HFF-Myc (cell line): ENCODE measurements around the gene MCOLN1.

ENCODE experiments used
- DNase-seq: peaks from one replicate; pipeline ENCODE4 v3.0.0-alpha.2; 2011; ENCODE audit warnings: low read depth; ENCODE audit errors: extremely low read depth
- H3K4me3 ChIP-seq: replicated peaks from 2 replicates; pipeline ENCODE4 v1.5.1; 2011; ENCODE audit warnings: low read depth, mild to moderate bottlenecking, control low read depth, low read length
- TF ChIP-seq, protein P1 (sequence below): IDR thresholded peaks from 2 replicates; pipeline ENCODE4 v1.5.1; 2012; ENCODE audit warnings: mild to moderate bottlenecking, low read depth, low read length, control low read depth; ENCODE audit errors: missing control alignments

MCOLN1 gene

DNA sequence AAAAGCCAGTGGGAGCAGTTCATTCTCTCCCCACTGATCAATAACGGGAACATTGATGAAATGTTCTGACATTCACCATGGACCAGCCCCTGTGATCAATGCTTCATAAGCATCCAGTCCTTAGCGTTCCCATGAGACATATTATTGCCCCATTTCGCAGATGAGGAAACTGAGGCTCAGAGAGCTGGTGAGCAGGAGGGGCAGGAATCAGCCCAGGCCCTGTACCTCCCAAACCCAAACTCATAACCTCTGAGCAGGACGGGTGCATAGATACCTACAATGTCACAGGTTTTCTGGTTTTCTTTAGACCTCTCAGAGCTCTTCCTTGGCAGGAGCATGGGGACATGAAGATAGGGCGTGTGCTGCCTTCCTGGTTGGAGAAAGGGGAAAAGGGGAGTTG, 2.1 kb downstream of the MCOLN1 start:
- no peak overlapping the region for H3K4me3 ChIP-seq
- DNase-seq = no peak
- TF ChIP-seq, protein P1, sequence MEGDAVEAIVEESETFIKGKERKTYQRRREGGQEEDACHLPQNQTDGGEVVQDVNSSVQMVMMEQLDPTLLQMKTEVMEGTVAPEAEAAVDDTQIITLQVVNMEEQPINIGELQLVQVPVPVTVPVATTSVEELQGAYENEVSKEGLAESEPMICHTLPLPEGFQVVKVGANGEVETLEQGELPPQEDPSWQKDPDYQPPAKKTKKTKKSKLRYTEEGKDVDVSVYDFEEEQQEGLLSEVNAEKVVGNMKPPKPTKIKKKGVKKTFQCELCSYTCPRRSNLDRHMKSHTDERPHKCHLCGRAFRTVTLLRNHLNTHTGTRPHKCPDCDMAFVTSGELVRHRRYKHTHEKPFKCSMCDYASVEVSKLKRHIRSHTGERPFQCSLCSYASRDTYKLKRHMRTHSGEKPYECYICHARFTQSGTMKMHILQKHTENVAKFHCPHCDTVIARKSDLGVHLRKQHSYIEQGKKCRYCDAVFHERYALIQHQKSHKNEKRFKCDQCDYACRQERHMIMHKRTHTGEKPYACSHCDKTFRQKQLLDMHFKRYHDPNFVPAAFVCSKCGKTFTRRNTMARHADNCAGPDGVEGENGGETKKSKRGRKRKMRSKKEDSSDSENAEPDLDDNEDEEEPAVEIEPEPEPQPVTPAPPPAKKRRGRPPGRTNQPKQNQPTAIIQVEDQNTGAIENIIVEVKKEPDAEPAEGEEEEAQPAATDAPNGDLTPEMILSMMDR = no peak

DNA sequence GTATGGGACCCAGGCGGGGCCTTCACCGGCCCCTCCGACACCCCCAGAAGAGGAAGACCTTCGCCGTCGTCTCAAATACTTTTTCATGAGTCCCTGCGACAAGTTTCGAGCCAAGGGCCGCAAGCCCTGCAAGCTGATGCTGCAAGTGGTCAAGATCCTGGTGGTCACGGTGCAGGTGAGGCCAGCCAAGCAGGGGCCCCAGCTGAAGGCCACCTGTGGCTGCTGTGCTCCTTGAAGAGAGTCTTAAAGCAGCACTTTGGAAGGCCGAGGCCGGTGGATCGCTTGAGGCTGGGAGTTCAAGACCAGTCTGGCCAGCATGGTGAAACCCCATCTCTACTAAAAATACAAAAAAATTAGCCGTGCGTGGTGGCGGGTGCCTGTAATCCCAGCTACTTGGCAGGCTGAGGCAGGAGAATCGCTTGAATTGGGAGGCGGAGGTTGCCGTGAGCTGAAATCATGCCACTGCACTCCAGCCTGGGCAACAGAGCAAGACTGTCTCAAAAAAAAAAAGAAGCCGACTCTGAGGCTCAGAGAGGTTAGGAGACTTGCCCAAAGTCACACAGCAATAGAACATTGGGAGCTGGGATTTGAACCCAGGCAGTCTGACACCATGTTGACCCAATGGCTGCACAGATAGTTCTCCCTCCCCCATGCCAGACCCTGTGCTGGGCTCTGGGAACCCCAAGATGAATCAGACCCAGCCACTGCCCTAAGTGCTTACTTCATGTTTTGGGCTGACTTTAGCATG, 2.7 kb downstream of the MCOLN1 start:
- no peak for DNase-seq
- H3K4me3 ChIP-seq = no peak overlapping the region
- TF ChIP-seq, protein P1 = no peak

DNA sequence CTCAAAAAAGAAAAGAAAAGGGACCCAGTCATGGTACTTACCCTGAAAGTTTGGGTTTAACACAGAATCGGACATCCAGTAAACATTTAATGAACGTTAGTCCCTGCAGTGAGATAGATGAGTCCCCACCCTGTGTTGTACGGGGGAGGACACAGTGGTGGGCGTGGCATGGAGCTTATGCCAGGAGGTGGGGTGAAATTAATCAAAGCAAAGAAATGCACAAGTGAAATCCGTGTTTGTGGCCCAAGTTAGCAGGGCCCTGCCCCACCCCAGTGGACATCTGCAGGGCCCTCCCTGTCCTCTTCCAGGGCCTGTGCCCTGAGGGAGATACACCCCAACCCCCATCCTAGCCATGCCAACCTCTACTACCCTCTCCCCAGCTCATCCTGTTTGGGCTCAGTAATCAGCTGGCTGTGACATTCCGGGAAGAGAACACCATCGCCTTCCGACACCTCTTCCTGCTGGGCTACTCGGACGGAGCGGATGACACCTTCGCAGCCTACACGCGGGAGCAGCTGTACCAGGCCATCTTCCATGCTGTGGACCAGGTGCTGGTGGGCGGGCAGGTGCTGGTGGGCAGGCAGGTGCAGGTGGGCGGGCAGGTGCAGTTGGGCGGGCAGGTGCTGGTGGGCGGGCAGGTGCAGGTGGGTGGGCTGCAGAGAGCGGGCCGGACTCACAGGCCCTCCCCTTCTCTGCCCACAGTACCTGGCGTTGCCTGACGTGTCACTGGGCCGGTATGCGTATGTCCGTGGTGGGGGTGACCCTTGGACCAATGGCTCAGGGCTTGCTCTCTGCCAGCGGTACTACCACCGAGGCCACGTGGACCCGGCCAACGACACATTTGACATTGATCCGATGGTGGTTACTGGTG, 3.9 kb downstream of the MCOLN1 start:
- no peak for DNase-seq
- H3K4me3 ChIP-seq = no peak overlapping the region

DNA sequence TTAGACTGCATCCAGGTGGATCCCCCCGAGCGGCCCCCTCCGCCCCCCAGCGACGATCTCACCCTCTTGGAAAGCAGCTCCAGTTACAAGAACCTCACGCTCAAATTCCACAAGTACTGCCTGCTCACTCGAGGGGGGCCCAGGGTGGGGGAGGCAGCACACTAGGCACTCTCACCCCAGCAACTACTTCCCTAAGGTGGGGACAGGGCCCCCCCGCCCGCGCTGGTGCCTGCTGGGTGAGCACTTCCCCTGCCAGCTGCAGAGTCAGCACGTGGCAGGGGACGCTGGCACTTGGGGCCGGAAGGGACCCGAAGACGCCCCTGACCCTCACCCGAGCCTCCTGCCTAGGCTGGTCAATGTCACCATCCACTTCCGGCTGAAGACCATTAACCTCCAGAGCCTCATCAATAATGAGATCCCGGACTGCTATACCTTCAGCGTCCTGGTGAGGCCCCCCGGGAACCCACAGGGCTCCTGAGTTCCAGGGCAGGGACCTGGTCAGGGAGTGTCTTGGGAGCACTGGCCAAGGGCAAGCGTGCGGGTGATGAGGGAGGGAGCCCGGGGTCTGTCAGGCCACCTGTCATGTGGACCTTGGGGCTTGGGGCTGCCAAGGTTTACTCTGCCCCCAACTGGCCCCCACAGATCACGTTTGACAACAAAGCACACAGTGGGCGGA, 5.2 kb downstream of the MCOLN1 start:
- H3K4me3 ChIP-seq = no peak overlapping the region
- no peak for DNase-seq
- TF ChIP-seq, protein P1 = no peak

More for the DNA sequence above, 3.9 kb downstream of the MCOLN1 start:
- TF ChIP-seq, protein P1 = no peak

DNA sequence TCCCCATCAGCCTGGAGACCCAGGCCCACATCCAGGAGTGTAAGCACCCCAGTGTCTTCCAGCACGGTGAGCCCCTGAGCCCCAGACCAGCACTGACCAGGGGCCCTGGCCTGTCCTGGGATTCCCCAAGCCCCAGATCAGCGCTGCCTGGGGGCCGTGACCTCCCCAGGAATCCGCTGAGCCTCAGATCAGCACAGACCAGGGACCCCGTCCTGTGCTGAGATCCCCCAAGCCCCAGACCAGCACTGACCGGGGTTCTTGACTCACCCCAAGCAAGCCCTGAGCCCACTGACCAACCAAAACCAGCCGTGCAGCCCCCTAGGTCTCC, 5.7 kb downstream of the MCOLN1 start:
- H3K4me3 ChIP-seq = no peak overlapping the region
- no peak for DNase-seq
- TF ChIP-seq, protein P1 = no peak

DNA sequence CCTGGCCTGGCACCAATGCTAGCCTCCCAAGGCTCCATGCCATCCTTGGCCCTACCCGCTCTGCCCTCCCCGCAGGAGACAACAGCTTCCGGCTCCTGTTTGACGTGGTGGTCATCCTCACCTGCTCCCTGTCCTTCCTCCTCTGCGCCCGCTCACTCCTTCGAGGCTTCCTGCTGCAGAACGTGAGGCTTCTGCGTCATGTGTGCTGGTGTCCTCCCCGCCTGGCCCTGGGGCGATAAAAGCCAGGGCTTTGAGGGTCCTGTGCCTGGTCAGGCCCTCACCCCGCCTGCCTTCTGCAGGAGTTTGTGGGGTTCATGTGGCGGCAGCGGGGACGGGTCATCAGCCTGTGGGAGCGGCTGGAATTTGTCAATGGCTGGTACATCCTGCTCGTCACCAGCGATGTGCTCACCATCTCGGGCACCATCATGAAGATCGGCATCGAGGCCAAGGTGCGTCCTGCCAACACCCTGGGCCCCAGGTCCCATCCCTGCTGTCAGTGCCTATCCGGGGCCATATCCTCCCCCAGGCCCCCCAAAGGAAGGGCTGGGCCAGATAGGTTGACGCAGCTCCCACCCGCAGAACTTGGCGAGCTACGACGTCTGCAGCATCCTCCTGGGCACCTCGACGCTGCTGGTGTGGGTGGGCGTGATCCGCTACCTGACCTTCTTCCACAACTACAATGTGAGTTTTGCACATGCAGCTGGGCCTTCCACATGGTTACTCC, 6.3 kb downstream of the MCOLN1 start:
- TF ChIP-seq, protein P1 = no peak
- H3K4me3 ChIP-seq = no peak overlapping the region
- no peak for DNase-seq
